Suprapubic skin (tissue), 4 donors: Measurements from ENCODE around the gene DDI2. TPM values are rescaled to one million over a fixed set of nuclear protein-coding genes. Genes with fewer than 3 reads are reported as not detected.
A peak's percentile ranks its signal among the peaks of the same experiment; 100 is the strongest.
"Not testable (repeated sequence)": the region's sequence is repeated elsewhere in the genome, so short reads cannot be mapped to it uniquely, and the experiment has no call there.

ENCODE experiments used
- DNase-seq, 2 donors: peaks; one replicate each; pipeline ENCODE4 v3.0.0-alpha.2; 2019; ENCODE audit warnings: low spot score in 2 of 2
- H3K27ac ChIP-seq: fragments of 200-600 bp; sonication (generic); one replicate; pipeline ENCODE4 v1.5.1; 2019
- H3K27me3 ChIP-seq: fragments of 200-600 bp; sonication (generic); one replicate; pipeline ENCODE4 v1.5.1; 2019
- H3K36me3 ChIP-seq: fragments of 200-600 bp; sonication (generic); one replicate; pipeline ENCODE4 v1.5.1; 2019
- H3K4me1 ChIP-seq: fragments of 200-600 bp; sonication (generic); one replicate; pipeline ENCODE4 v1.5.1; 2019
- H3K4me3 ChIP-seq: fragments of 200-600 bp; sonication (generic); one replicate; pipeline ENCODE4 v1.5.1; 2019; ENCODE audit warnings: mild to moderate bottlenecking
- H3K9me3 ChIP-seq: fragments of 200-600 bp; sonication (generic); one replicate; pipeline ENCODE4 v1.5.1; 2019
- EP300 ChIP-seq: sonication (generic); formaldehyde crosslinking; IDR thresholded peaks from one replicate; pipeline ENCODE4 v1.6.1; 2017; ENCODE audit warnings: antibody characterized with exemption
- POLR2A ChIP-seq, 2 donors: fragments of 450-650 bp; IDR thresholded peaks; one replicate each; pipeline ENCODE4 v1.6.1; 2017; ENCODE audit warnings: antibody characterized with exemption in 2 of 2, mild to moderate bottlenecking in 2 of 2, moderate library complexity in 2 of 2
- POLR2AphosphoS5 ChIP-seq, 3 donors: sonication (generic); formaldehyde crosslinking; IDR thresholded peaks; one replicate each; pipeline ENCODE4 v1.6.1; 2017; ENCODE audit warnings: antibody characterized with exemption in 3 of 3
- WGBS: methylation state at CpG from one replicate; pipeline ENCODE4 v1.1.5; 2018; 5-methylcytosine and 5-hydroxymethylcytosine counted together
- total RNA-seq, 4 donors: library from RNA; depleted of rRNA; stranded (reverse); fragments of >200 nt; gene quantifications; one replicate each; pipeline ENCODE4 v1.1.0, GENCODE V29; 2016
- TF ChIP-seq, protein P1 (sequence below), 2 donors: fragments of 200-600 bp in 1 of 2; fragments of 450-650 bp in 1 of 2; sonication (generic) in 1 of 2; IDR thresholded peaks; one replicate each; pipeline ENCODE4 v1.5.1; 2016 to 2019; ENCODE audit warnings: antibody characterized with exemption in 2 of 2, mild to moderate bottlenecking in 1 of 2, moderate library complexity in 1 of 2

The DDI2 gene
- total RNA-seq, 4 donors from 2014 or later, result 33.2 to 90.0 (median 39.9) TPM

DNA sequence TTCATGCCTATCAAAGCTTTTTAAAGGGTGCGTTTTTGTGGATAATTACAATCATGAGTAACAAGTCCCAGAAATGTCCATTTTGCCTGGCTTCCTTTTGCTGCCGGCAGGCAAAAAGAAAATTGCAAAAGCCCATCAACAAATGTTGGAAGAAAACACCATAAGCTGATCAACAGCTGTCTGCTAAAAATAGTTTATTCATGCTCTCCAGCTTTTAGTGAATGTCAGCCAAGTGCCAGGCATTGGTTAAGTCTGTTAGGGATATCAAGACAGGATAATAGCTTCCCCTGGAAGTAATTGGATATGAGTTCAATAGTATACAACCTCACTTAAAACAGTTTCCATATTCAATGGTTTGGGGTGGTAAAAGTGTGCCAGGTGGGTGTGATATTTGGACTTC is 18.8 kb upstream of the DDI2 start:
- Histone ChIP-seq H3K9me3 (no peaks in the 10 kb centered on the region), H3K4me1 (peaks cover 11% of the 10 kb centered on the region), H3K36me3 (no peaks in the 10 kb centered on the region), H3K27me3 (no peaks in the 10 kb centered on the region), H3K4me3 (no peak overlapping the region), H3K27ac (no peak overlapping the region)
- TF ChIP-seq POLR2A (IDR thresholded peaks at IDR 0.05) (no peak), POLR2AphosphoS5 (IDR thresholded peaks at IDR 0.05) (no peak), EP300 (no peak)
- TF ChIP-seq, protein P1, sequence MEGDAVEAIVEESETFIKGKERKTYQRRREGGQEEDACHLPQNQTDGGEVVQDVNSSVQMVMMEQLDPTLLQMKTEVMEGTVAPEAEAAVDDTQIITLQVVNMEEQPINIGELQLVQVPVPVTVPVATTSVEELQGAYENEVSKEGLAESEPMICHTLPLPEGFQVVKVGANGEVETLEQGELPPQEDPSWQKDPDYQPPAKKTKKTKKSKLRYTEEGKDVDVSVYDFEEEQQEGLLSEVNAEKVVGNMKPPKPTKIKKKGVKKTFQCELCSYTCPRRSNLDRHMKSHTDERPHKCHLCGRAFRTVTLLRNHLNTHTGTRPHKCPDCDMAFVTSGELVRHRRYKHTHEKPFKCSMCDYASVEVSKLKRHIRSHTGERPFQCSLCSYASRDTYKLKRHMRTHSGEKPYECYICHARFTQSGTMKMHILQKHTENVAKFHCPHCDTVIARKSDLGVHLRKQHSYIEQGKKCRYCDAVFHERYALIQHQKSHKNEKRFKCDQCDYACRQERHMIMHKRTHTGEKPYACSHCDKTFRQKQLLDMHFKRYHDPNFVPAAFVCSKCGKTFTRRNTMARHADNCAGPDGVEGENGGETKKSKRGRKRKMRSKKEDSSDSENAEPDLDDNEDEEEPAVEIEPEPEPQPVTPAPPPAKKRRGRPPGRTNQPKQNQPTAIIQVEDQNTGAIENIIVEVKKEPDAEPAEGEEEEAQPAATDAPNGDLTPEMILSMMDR (IDR thresholded peaks at IDR 0.05), result no peak
- 23% methylated on average over 2 of the region's 2 CpGs for WGBS
- DNase-seq, result no peak

DNA sequence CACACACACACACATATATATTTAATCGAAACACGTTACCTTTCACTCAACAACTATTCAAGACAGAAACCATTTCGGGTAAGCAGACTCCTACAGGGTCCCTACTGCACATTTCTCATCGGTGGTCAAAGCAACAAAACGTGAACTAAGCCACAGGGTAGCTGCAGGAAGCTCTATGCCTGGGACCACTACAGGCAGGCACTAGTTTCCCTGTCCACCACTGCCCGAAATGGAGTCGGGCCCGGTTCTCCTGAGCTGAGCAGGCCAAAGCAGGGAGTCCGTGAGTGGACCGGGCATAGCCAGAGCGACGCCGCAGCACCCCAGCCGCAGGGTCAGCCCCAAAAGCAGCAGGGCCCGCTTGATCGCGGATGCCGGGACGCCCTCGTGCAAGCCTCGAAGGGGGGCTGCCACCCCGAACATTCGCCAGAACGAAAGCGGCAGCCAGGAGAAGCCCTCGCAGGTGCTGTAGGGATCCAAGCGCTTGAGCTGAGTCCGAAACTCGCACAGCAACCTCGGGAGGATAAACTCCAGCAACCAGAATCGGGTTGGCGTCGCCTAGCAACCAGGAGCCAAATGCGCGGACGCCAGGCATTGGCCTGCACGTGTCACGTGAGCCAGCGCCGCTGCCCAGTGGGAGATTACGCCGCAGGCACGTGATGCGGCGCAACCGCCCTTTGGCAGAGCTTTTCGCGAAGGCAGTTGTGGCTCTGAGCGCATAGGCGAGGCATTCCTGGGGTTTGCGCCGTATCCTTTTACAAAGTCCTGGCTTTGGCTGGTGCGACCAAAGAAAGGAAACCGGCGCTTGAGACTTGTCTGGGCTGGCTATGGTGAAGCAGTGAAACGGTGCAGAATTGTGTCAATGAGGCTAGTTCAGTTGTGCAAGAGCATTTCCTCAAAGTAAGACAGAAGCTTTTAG is 13.9 kb upstream of the DDI2 start:
- Histone ChIP-seq H3K27ac (peak overlapping the region; percentile 71), H3K36me3 (no peaks in the 10 kb centered on the region), H3K27me3 (no peaks in the 10 kb centered on the region), H3K4me3 (peak overlapping the region; percentile 61), H3K4me1 (peaks cover 19% of the 10 kb centered on the region), H3K9me3 (no peaks in the 10 kb centered on the region)
- TF ChIP-seq POLR2A (IDR thresholded peaks at IDR 0.05), result peak in 1 of 2 donors; percentile 37
- peak in 2 of 3 donors; percentile 3 to 82 for TF ChIP-seq POLR2AphosphoS5 (IDR thresholded peaks at IDR 0.05)
- TF ChIP-seq, protein P1 (IDR thresholded peaks at IDR 0.05), result no peak
- no peak for TF ChIP-seq EP300
- peak; percentile 99 for DNase-seq
- WGBS, result 2% methylated on average over 40 of the region's 56 CpGs

DNA sequence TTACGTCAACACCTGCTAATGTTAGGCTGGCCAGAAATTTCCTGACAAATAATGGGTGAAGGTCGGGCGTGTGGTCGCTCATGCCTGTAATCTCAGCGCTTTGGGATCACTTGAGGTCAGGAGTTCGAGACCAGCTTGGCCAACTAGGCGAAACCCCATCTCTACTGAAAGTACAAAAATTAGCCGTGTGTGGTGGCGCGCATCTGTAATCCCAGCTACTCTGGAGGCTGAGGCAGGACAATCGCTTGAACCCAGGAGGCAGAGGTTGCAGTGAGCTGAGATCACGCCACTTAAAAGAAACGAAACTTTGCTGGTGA is 13.3 kb upstream of the DDI2 start:
- not testable (repeated sequence) for H3K9me3 ChIP-seq, H3K36me3 ChIP-seq, DNase-seq, H3K27me3 ChIP-seq
- H3K4me1 ChIP-seq, result peaks cover 19% of the 10 kb centered on the region
- H3K4me3 ChIP-seq, result peak overlapping the region; percentile 61
- WGBS, result 63% methylated on average over 12 of the region's 13 CpGs
- peak overlapping the region; percentile 71 for H3K27ac ChIP-seq

DNA sequence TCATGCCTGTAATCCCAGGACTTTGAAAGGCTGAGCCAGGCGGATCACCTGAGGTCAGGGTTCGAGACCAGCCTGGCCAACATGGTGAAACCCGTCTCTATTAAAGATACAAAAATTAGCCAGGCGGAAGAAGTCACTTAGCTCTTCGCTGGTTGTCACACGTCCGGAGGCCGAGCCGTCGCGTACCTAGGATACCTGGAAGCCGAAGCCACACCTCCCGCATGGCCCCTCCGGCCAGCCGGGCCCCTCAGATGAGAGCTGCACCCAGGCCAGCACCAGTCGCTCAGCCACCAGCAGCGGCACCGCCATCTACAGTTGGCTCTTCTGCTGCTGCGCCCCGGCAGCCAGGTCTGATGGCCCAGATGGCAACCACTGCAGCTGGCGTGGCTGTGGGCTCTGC is 12.9 kb upstream of the DDI2 start:
- not testable (repeated sequence) for H3K36me3 ChIP-seq, H3K27me3 ChIP-seq, H3K27ac ChIP-seq, DNase-seq, H3K9me3 ChIP-seq, H3K4me3 ChIP-seq
- H3K4me1 ChIP-seq, result peaks cover 19% of the 10 kb centered on the region
- 93% methylated on average over 9 of the region's 21 CpGs for WGBS

DNA sequence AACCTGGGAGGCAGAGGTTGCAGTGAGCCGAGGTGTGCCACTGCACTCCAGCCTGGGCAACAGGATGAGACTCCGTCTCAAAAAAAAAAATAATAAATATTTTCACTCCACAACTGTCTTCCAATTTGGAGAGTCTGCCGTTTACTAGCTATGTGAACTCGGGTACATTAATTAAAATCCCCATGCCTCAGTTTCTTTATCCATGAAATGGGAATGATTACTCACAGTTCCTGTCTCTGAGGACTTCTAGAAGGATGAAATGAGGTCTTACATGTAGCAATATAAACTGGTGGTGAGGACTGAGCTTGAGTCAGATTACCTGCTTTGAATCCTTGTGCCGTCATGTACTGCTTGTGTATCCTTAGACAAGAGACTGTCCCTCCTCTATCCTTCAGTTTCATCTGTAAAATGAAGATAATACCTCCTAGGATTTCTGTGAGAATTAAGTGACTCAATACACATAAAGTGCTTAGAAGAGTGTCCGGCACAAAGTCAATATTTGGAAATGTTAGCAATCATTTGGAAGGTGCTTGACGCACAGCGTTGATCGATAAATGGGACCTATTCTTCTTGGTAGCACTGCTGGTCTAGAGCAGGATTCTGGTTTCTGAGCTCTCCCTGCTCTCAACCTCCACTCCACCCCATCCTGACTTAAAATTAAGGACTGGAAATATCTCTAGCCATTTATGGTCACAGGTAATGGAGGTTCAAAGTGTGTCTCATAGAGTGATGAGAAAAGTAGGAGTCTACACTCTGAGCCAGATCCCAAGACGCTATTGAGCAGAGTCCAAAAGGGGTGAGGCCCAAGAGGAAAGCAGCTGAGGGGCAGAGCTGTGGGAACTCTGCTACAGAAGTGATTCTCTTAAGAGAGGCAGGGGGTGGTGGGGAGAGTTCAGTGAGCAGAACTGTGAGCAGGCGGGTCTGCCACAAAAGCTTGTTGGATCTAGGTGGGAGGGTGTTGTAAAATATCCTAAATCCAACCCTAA is 11.6 kb upstream of the DDI2 start:
- WGBS, result 88% methylated on average over 11 of the region's 11 CpGs
- Histone ChIP-seq H3K27me3 (no peaks in the 10 kb centered on the region), H3K36me3 (no peaks in the 10 kb centered on the region), H3K4me1 (peaks cover 19% of the 10 kb centered on the region), H3K27ac (no peak overlapping the region), H3K9me3 (no peaks in the 10 kb centered on the region), H3K4me3 (no peak overlapping the region)
- TF ChIP-seq, protein P1 (IDR thresholded peaks at IDR 0.05), result no peak
- TF ChIP-seq EP300 (no peak), POLR2AphosphoS5 (IDR thresholded peaks at IDR 0.05) (no peak)
- no peak for DNase-seq

DNA sequence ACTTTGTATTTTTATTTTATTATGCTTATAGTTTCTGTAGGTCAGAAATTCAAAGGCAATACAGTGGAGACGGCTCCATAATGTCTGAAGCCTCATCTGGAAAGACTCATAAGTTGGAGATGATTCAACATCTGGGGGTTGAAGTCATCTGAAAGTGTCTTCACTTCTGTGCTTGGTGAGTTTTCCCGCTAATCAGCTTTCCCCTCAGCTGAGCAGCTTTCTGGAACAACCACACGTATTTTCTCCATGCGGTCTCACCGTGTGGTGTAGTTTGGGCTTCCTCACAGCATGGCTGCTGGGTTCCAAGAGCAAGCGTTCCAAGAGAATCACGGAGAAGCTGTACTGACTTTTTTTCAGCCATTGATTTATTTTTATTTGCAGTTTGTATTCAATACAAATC is 7.6 kb upstream of the DDI2 start:
- H3K27ac ChIP-seq, result no peak overlapping the region
- TF ChIP-seq POLR2A (IDR thresholded peaks at IDR 0.05), result no peak
- TF ChIP-seq EP300, result no peak
- TF ChIP-seq POLR2AphosphoS5 (IDR thresholded peaks at IDR 0.05), result no peak
- TF ChIP-seq, protein P1 (IDR thresholded peaks at IDR 0.05), result no peak
- H3K36me3 ChIP-seq, result no peaks in the 10 kb centered on the region
- no peak for DNase-seq
- WGBS, result 82% methylated on average over 7 of the region's 7 CpGs
- H3K27me3 ChIP-seq, result no peaks in the 10 kb centered on the region
- no peak overlapping the region for H3K4me3 ChIP-seq
- H3K9me3 ChIP-seq, result no peaks in the 10 kb centered on the region
- no peaks in the 10 kb centered on the region for H3K4me1 ChIP-seq
